Endothelial cell of umbilical vein (primary cell): ENCODE data around the gene TLR4. TPM values are rescaled to one million over a fixed set of nuclear protein-coding genes. Genes with fewer than 3 reads are reported as not detected.

Source experiments
- BruUV-seq: library from RNA; stranded (reverse); fragments of 400-500 nt; replicated peaks from 2 replicates; lab custom pipeline; 2021; lab: Mats Ljungman, UMichigan
- CTCF ChIA-PET: fragments of 300-600, 350-600 bp; sonication (Branson Sonifier 250); formaldehyde crosslinking; loops from one replicate; lab custom pipeline; 2021; ENCODE audit warnings: antibody characterized with exemption, inconsistent platforms; lab: Charles Lee
- POLR2A ChIA-PET: fragments of 300-600, 350-600 bp; sonication (Branson Sonifier 250); formaldehyde crosslinking; loops from one replicate; lab custom pipeline; 2021; ENCODE audit warnings: antibody characterized with exemption, inconsistent platforms; lab: Charles Lee
- DNase-seq: peaks from one replicate; pipeline ENCODE4 v3.0.0-alpha.2; 2011; ENCODE audit warnings: low read depth, low spot score
- FAIRE-seq: peaks from 2 replicates; lab custom pipeline; 2011; peaks lifted over from hg19 to GRCh38; lab: Jason Lieb, UNC
- H2AFZ ChIP-seq: 2 replicates; pipeline ENCODE4 v1.6.0; 2012; ENCODE audit warnings: low read depth, low read length, control low read depth, inconsistent platforms
- H3K27ac ChIP-seq: 2 replicates; pipeline ENCODE4 v1.5.1; 2011; ENCODE audit warnings: low read depth, mild to moderate bottlenecking, control low read depth, low read length, moderate library complexity; ENCODE audit not compliant: insufficient read depth
- H3K27me3 ChIP-seq, 2 experiments: 2 replicates each; pipeline versions ENCODE4 v1.6.0 to v1.6.1; 2011; ENCODE audit warnings: low read length in 2 of 2, mixed read lengths in 1 of 2; ENCODE audit not compliant: control insufficient read depth in 2 of 2, insufficient read depth in 2 of 2
- H3K36me3 ChIP-seq, 2 experiments: 2 replicates in 1 of 2; 3 replicates in 1 of 2; pipeline ENCODE4 v1.5.1; 2011; ENCODE audit warnings: low read length in 2 of 2, mild to moderate bottlenecking in 1 of 2, moderate library complexity in 1 of 2; ENCODE audit not compliant: control insufficient read depth in 2 of 2, insufficient read depth in 2 of 2; ENCODE audit errors: extremely low read depth in 1 of 2
- H3K4me1 ChIP-seq: 3 replicates; pipeline ENCODE4 v1.5.1; 2011; ENCODE audit warnings: mild to moderate bottlenecking, low read length; ENCODE audit not compliant: control insufficient read depth, insufficient read depth; ENCODE audit errors: extremely low read depth
- H3K4me2 ChIP-seq: 2 replicates; pipeline ENCODE4 v1.6.1; 2011; ENCODE audit warnings: low read length, control low read depth, mixed read lengths; ENCODE audit not compliant: insufficient read depth
- H3K4me3 ChIP-seq, 3 experiments: fragments of 200-600 bp in 1 of 3; sonication (generic), shearing (Covaris generic) in 1 of 3; replicated peaks in 1 of 3; 2 replicates each; pipeline ENCODE4 v1.5.1; 2011 to 2016; ENCODE audit warnings: control low read depth in 3 of 3, low read length in 3 of 3, mild to moderate bottlenecking in 2 of 3, inconsistent platforms in 1 of 3, low read depth in 1 of 3, moderate library complexity in 1 of 3; ENCODE audit not compliant: insufficient read depth in 1 of 3
- H3K79me2 ChIP-seq: 2 replicates; pipeline ENCODE4 v1.6.0; 2012; ENCODE audit warnings: low read length, inconsistent platforms; ENCODE audit not compliant: control insufficient read depth, insufficient read depth
- H3K9ac ChIP-seq: replicated peaks from 2 replicates; pipeline ENCODE3; 2011; ENCODE audit warnings: low read length, control low read depth; ENCODE audit not compliant: insufficient read depth; ENCODE audit errors: extremely low read depth
- H3K9me1 ChIP-seq: replicated peaks from 3 replicates; pipeline ENCODE4 v1.6.0; 2011; ENCODE audit warnings: mild to moderate bottlenecking, low read length; ENCODE audit not compliant: control insufficient read depth, insufficient read depth; ENCODE audit errors: extremely low read depth
- H3K9me3 ChIP-seq: replicated peaks from 2 replicates; pipeline ENCODE4 v1.5.1; 2012; ENCODE audit warnings: low read length, inconsistent platforms; ENCODE audit not compliant: control insufficient read depth, insufficient read depth
- H4K20me1 ChIP-seq: replicated peaks from 2 replicates; pipeline ENCODE3; 2011; ENCODE audit warnings: mild to moderate bottlenecking, low read length; ENCODE audit not compliant: control insufficient read depth, insufficient read depth; ENCODE audit errors: extremely low read depth
- EZH2 ChIP-seq: IDR thresholded peaks from 2 replicates; pipeline ENCODE4 v1.6.1; 2012; ENCODE audit warnings: borderline replicate concordance, low read depth, mild to moderate bottlenecking, moderate library complexity, low read length, inconsistent platforms; ENCODE audit not compliant: severe bottlenecking
- FOS ChIP-seq: IDR thresholded peaks from 2 replicates; pipeline ENCODE4 v1.6.1; 2011; ENCODE audit warnings: mild to moderate bottlenecking, low read length, moderate library complexity, borderline replicate concordance; ENCODE audit not compliant: insufficient read depth
- GATA2 ChIP-seq: IDR thresholded peaks from 2 replicates; pipeline ENCODE4 v1.7.0; 2011; ENCODE audit warnings: low read depth, mild to moderate bottlenecking, moderate library complexity, mixed read lengths, low read length; ENCODE audit not compliant: insufficient read length, insufficient read depth
- JUN ChIP-seq: IDR thresholded peaks from 2 replicates; pipeline ENCODE4 v1.6.1; 2011; ENCODE audit warnings: borderline replicate concordance, low read depth; ENCODE audit not compliant: insufficient read length, insufficient read depth
- MYC ChIP-seq: IDR thresholded peaks from one replicate; pipeline ENCODE4 v1.6.1; 2011; ENCODE audit warnings: mild to moderate bottlenecking, low read depth, low read length
- POLR2A ChIP-seq: IDR thresholded peaks from 2 replicates; pipeline ENCODE4 v1.6.1; 2012; ENCODE audit warnings: low read depth, mild to moderate bottlenecking, control low read depth, low read length
- POLR2AphosphoS5 ChIP-seq: IDR thresholded peaks from 2 replicates; pipeline ENCODE4 v1.6.1; 2012; ENCODE audit warnings: low read depth, mild to moderate bottlenecking, control low read depth, low read length, moderate library complexity; ENCODE audit not compliant: insufficient read depth
- dilution Hi-C: fragments of 300-500 bp; cut with MboI; formaldehyde crosslinking; loops from one replicate; pipeline ENCODE4 v1.15.0; 2019; ENCODE audit warnings: low sequenced_read_pairs; ENCODE audit not compliant: extremely low pct_ligation_motif_present
- intact Hi-C: fragments of 100-400 bp; cut with micrococcal nuclease; formaldehyde crosslinking; loops from one replicate; pipeline ENCODE4 v1.10.0; 2022
- polyA plus RNA-seq, 4 experiments: library from polyadenylated mRNA; depleted of rRNA in 3 of 4; stranded (reverse) in 3 of 4; unstranded in 1 of 4; fragments of >200 nt; gene quantifications; 2 replicates each; pipeline versions ENCODE4 v1.2.1 to v1.2.3, GENCODE V29; 2011 to 2012; ENCODE audit warnings: missing spikeins in 1 of 4
- total RNA-seq: library from RNA; stranded (reverse); gene quantifications from 2 replicates; pipeline ENCODE4 v1.2.3, GENCODE V29; 2021
- TF ChIP-seq, protein P1 (sequence below), 2 donors: IDR thresholded peaks; 1 replicate in 1 of 2; 2 replicates in 1 of 2; pipeline ENCODE4 v1.5.1; 2011; ENCODE audit warnings: low read length in 2 of 2, mild to moderate bottlenecking in 2 of 2, moderate library complexity in 2 of 2, control low read depth in 1 of 2, inconsistent platforms in 1 of 2, low read depth in 1 of 2; ENCODE audit not compliant: insufficient read depth in 1 of 2; ENCODE audit errors: extremely low read depth in 1 of 2
- TF ChIP-seq, protein P2 (sequence below): IDR thresholded peaks from 2 replicates; pipeline ENCODE4 v1.6.1; 2011; ENCODE audit not compliant: insufficient read depth, insufficient read length

The TLR4 gene
- total and polyA plus RNA-seq, 2 donors (not counting 3 experiments of a cell fraction or from before 2014, with no cell fraction given), result 18.2 to 38.6 TPM

DNA sequence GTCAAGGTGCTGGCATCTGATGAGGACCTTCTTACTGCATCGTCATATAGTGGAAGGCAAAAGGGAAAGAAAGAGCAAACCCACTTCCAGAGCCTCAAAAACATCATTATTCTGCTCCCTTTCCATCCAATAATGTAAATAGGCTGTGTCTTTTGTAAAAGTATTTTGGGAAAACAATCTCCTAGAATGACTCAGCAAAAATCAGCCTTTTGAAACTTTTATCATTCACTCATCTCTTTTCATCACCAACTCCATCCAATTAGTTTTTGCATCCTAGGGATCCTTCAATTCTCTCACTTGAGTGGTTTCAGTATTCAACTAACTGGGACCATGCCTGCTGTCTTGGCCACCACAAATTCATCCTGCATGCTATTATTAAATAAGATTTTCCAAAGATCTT is 39.8 kb upstream of the TLR4 start:
- intact Hi-C loops, result no loop called here
- TF ChIP-seq, protein P1, sequence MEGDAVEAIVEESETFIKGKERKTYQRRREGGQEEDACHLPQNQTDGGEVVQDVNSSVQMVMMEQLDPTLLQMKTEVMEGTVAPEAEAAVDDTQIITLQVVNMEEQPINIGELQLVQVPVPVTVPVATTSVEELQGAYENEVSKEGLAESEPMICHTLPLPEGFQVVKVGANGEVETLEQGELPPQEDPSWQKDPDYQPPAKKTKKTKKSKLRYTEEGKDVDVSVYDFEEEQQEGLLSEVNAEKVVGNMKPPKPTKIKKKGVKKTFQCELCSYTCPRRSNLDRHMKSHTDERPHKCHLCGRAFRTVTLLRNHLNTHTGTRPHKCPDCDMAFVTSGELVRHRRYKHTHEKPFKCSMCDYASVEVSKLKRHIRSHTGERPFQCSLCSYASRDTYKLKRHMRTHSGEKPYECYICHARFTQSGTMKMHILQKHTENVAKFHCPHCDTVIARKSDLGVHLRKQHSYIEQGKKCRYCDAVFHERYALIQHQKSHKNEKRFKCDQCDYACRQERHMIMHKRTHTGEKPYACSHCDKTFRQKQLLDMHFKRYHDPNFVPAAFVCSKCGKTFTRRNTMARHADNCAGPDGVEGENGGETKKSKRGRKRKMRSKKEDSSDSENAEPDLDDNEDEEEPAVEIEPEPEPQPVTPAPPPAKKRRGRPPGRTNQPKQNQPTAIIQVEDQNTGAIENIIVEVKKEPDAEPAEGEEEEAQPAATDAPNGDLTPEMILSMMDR (IDR thresholded peaks at IDR 0.05; ENCODE audit: extremely low read depth in 1 of 2, insufficient read depth in 1 of 2, low read depth in 1 of 2, low read length in 2 of 2), result no peak
- no peak for TF ChIP-seq POLR2A
- no peak for TF ChIP-seq EZH2
- no peak for TF ChIP-seq GATA2
- TF ChIP-seq JUN, result no peak
- TF ChIP-seq MYC, result no peak
- TF ChIP-seq FOS, result no peak
- TF ChIP-seq, protein P2, sequence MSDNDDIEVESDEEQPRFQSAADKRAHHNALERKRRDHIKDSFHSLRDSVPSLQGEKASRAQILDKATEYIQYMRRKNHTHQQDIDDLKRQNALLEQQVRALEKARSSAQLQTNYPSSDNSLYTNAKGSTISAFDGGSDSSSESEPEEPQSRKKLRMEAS, result no peak
- TF ChIP-seq POLR2AphosphoS5, result no peak
- H3K9me3 ChIP-seq, result no peaks in the 10 kb centered on the region
- no peak overlapping the region for H2AFZ ChIP-seq
- DNase-seq (no peak), FAIRE-seq (no peak)
- no peaks in the 10 kb centered on the region for H3K27me3 ChIP-seq
- H3K4me1 ChIP-seq, result no peaks in the 10 kb centered on the region
- H3K4me3 ChIP-seq, result no peak overlapping the region
- H3K27ac ChIP-seq, result no peak overlapping the region
- no peaks in the 10 kb centered on the region for H3K36me3 ChIP-seq
- no peak overlapping the region for H3K4me2 ChIP-seq
- ChIA-PET CTCF (no interaction called here), POLR2A (no interaction called here)
- dilution Hi-C loops, result no loop called here
- H3K9me1 ChIP-seq, result no peaks in the 10 kb centered on the region
- no peaks in the 10 kb centered on the region for H3K79me2 ChIP-seq
- no TSS peak for BruUV-seq
- no peaks in the 10 kb centered on the region for H4K20me1 ChIP-seq
- no peak overlapping the region for H3K9ac ChIP-seq
